GM18517 (cell line): ENCODE results near the gene MCF2.
"Not testable (repeated sequence)": the region's sequence is repeated elsewhere in the genome, so short reads cannot be mapped to it uniquely, and the experiment has no call there.

Experiments
- ATAC-seq: cut with Tn5 transposase; IDR thresholded peaks from one replicate; pipeline ENCODE4 v1.9.1; 2021; ENCODE audit warnings: mild to moderate bottlenecking, moderate library complexity; ENCODE audit not compliant: unreplicated experiment

Gene MCF2

GRCh38 chrX:139708067-139708466 lies at the start of gene MCF2:
TSS of gene MCF2 (minus strand) at chrX:139708167. CDS start at chrX:139651744, 56,423 bp downstream.
- no peak for ATAC-seq

GRCh38 chrX:139751053-139751452 lies 43.1 kb upstream of the MCF2 start:
- ATAC-seq, result no peak

GRCh38 chrX:139750390-139750789 lies 42.4 kb upstream of the MCF2 start:
- ATAC-seq, result no peak

- ATAC-seq, result peak; percentile 89
Measured at GRCh38 chrX:139739138-139739537, 31.2 kb upstream of the MCF2 start.

GRCh38 chrX:139738581-139738980 lies 30.6 kb upstream of the MCF2 start:
- no peak for ATAC-seq

GRCh38 chrX:139736151-139736550 lies 28.2 kb upstream of the MCF2 start:
- no peak for ATAC-seq

GRCh38 chrX:139734996-139735395 lies 27.0 kb upstream of the MCF2 start:
- ATAC-seq, result no peak

GRCh38 chrX:139725720-139726119 lies 17.8 kb upstream of the MCF2 start:
- peak; percentile 76 for ATAC-seq

GRCh38 chrX:139724626-139725025 lies 16.7 kb upstream of the MCF2 start:
- no peak for ATAC-seq

GRCh38 chrX:139720979-139721378 lies 13.0 kb upstream of the MCF2 start:
- no peak for ATAC-seq

GRCh38 chrX:139720136-139720535 lies 12.2 kb upstream of the MCF2 start:
- ATAC-seq, result no peak

- no peak for ATAC-seq
Measured at GRCh38 chrX:139702658-139703057, 5.3 kb downstream of the MCF2 start.

GRCh38 chrX:139692908-139693307 lies 15.1 kb downstream of the MCF2 start:
- ATAC-seq, result no peak

GRCh38 chrX:139692506-139692849 lies 15.5 kb downstream of the MCF2 start:
- ATAC-seq, result no peak

GRCh38 chrX:139691843-139692505 lies 16.0 kb downstream of the MCF2 start:
- ATAC-seq, result no peak

- no peak for ATAC-seq
Measured at GRCh38 chrX:139691493-139691842, 16.5 kb downstream of the MCF2 start.

- not testable (repeated sequence) for ATAC-seq
Measured at GRCh38 chrX:139685175-139685574, 22.8 kb downstream of the MCF2 start.

GRCh38 chrX:139680356-139680755 lies 27.6 kb downstream of the MCF2 start:
- ATAC-seq, result no peak

GRCh38 chrX:139647597-139647996 lies 60.4 kb downstream of the MCF2 start:
- peak; percentile 70 for ATAC-seq

GRCh38 chrX:139642241-139642927 lies 65.6 kb downstream of the MCF2 start:
- no peak for ATAC-seq

- no peak for ATAC-seq
Measured at GRCh38 chrX:139640259-139640658, 67.7 kb downstream of the MCF2 start.

- no peak for ATAC-seq
Measured at GRCh38 chrX:139639253-139639652, 68.7 kb downstream of the MCF2 start.

- ATAC-seq, result no peak
Measured at GRCh38 chrX:139600105-139600504, 107.9 kb downstream of the MCF2 start.
